Common myeloid progenitor, CD34-positive (primary cell): ENCODE results near the gene LHFPL6.

Experiments used
- CTCF ChIA-PET: fragments of 350-600 bp; sonication (Branson Sonifier 250); formaldehyde crosslinking; loops from one replicate; lab custom pipeline; 2021; ENCODE audit warnings: antibody characterized with exemption; lab: Charles Lee
- POLR2A ChIA-PET: fragments of 350-600 bp; sonication (Branson Sonifier 250); formaldehyde crosslinking; loops from one replicate; lab custom pipeline; 2021; ENCODE audit warnings: antibody characterized with exemption; lab: Charles Lee
- DNase-seq, 3 donors: peaks; one replicate each; pipeline versions ENCODE4 v3.0.0 to v3.0.0-alpha.2; 2013
- H3K27ac ChIP-seq, 2 experiments: 1 replicate in 1 of 2; 2 replicates in 1 of 2; pipeline ENCODE4 v1.7.0; 2013; ENCODE audit warnings: inconsistent platforms in 2 of 2, low read length in 2 of 2, mild to moderate bottlenecking in 2 of 2, low read depth in 1 of 2, moderate library complexity in 1 of 2; ENCODE audit not compliant: severe bottlenecking in 2 of 2, insufficient read depth in 1 of 2, poor library complexity in 1 of 2
- H3K27me3 ChIP-seq, 5 experiments: replicated peaks in 2 of 5; 1 replicate in 3 of 5; 2 replicates in 2 of 5; pipeline versions ENCODE4 v1.6.1 to v1.7.0; 2013; ENCODE audit warnings: low read length in 4 of 5, mild to moderate bottlenecking in 2 of 5, moderate library complexity in 2 of 5, inconsistent platforms in 1 of 5; ENCODE audit not compliant: insufficient read depth in 5 of 5, control insufficient read depth in 4 of 5
- H3K36me3 ChIP-seq, 4 experiments: 1 replicate in 2 of 4; 2 replicates in 2 of 4; pipeline versions ENCODE4 v1.6.1 to v1.7.0; 2013; ENCODE audit warnings: low read length in 3 of 4, control low read depth in 1 of 4, mild to moderate bottlenecking in 1 of 4; ENCODE audit not compliant: control insufficient read depth in 4 of 4, insufficient read depth in 4 of 4
- H3K4me1 ChIP-seq, 4 experiments: 1 replicate in 3 of 4; 2 replicates in 1 of 4; pipeline versions ENCODE4 v1.6.1 to v1.7.1; 2013; ENCODE audit warnings: low read length in 3 of 4, mild to moderate bottlenecking in 3 of 4, control low read depth in 1 of 4, inconsistent platforms in 1 of 4, moderate library complexity in 1 of 4; ENCODE audit not compliant: control insufficient read depth in 4 of 4, insufficient read depth in 4 of 4; ENCODE audit errors: control extremely low read depth in 1 of 4
- H3K4me3 ChIP-seq, 7 experiments: 1 replicate in 4 of 7; 2 replicates in 3 of 7; pipeline versions ENCODE4 v1.5.1 to v1.7.0; 2013; ENCODE audit warnings: mild to moderate bottlenecking in 7 of 7, low read length in 6 of 7, moderate library complexity in 6 of 7, inconsistent platforms in 2 of 7, low read depth in 2 of 7, control low read depth in 1 of 7; ENCODE audit not compliant: insufficient read depth in 4 of 7, control insufficient read depth in 1 of 7; ENCODE audit errors: extremely low read depth in 1 of 7
- H3K9me3 ChIP-seq, 5 experiments: 1 replicate in 4 of 5; 2 replicates in 1 of 5; pipeline versions ENCODE4 v1.6.1 to v1.7.1; 2013; ENCODE audit warnings: low read length in 4 of 5, mild to moderate bottlenecking in 2 of 5, inconsistent platforms in 1 of 5, low read depth in 1 of 5, moderate library complexity in 1 of 5; ENCODE audit not compliant: control insufficient read depth in 4 of 5, insufficient read depth in 2 of 5; ENCODE audit errors: control extremely low read depth in 1 of 5
- WGBS: methylation state at CpG from one replicate; pipeline ENCODE4 v1.1.5; 2013; ENCODE audit not compliant: insufficient coverage; 5-methylcytosine and 5-hydroxymethylcytosine counted together

The LHFPL6 gene

DNA sequence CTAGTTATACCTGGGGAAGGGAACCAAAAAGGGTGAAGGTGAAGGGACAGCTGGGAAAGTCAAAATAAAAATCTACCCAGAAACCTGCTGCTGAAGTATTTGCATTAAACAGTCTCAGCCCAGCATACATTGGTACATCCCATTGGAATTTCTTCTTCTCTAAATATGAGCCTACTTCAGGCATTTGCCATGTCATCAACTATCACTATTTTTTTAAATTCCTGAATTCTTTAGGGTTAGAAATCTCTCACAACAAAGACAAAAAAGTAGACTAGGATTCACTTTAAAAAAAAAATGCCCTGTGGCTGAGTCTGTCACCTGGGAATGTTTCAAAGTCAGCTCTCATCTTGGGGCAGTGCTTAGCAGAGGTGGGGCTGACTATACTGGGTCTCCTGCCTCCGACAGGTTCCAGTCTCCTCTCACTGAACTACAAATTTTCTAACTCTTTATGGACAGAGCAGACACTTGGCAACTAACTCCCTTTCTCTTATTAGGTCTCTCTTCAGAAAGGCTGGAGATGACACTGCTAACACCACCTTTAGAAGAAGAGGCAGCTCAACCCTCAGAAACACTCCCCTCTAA lies 141.2 kb downstream of the LHFPL6 start:
- CTCF ChIA-PET: interaction anchor here (0.6 to 1.8 kb wide), 3 partner anchors 9 to 46 kb away, joined by 3 to 6 read pairs (median 5); no protein-coding TSS in a partner anchor
- WGBS: 100% methylated on average over 1 of the region's 1 CpG
- no peak for DNase-seq

DNA sequence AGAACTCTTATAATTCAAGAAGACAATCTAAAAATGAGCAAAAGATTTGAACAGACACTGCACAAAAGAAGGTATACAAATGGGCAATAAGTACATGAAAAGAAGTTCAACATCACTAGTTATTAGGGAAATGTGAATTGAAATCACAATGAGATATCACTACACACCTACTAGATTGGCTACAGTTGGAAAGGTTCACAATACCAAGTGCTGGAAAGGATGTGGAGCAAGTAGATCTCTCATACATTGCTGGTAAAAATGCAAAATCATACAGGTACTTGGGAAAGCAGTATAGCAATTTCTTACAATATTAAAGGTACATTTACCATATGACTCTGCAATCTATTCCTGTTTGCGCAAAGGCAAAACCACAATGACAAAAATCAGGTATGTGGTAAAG lies 145.7 kb downstream of the LHFPL6 start:
- no CpG with 5 or more reads among the region's 1 CpG for WGBS
- no peak overlapping the region for H3K27ac ChIP-seq
- H3K9me3 ChIP-seq: peaks cover 0 to 4% (median 2%) of the 10 kb centered on the region in 5 experiments
- H3K27me3 ChIP-seq: no peaks in the 10 kb centered on the region
- H3K4me3 ChIP-seq: no peak overlapping the region
- CTCF ChIA-PET: no interaction called here
- DNase-seq: no peak
- POLR2A ChIA-PET: no interaction called here
- H3K4me1 ChIP-seq: peaks cover 8 to 13% (median 11%) of the 10 kb centered on the region in 4 experiments
- H3K36me3 ChIP-seq: no peaks in the 10 kb centered on the region

More for the DNA sequence above, 141.2 kb downstream of the LHFPL6 start:
- Histone ChIP-seq H3K9me3 (peaks cover 0 to 4% (median 2%) of the 10 kb centered on the region in 5 experiments), H3K27me3 (no peaks in the 10 kb centered on the region), H3K4me1 (no peaks in the 10 kb centered on the region), H3K4me3 (no peak overlapping the region), H3K36me3 (no peaks in the 10 kb centered on the region), H3K27ac (no peak overlapping the region)
- POLR2A ChIA-PET: no interaction called here

DNA sequence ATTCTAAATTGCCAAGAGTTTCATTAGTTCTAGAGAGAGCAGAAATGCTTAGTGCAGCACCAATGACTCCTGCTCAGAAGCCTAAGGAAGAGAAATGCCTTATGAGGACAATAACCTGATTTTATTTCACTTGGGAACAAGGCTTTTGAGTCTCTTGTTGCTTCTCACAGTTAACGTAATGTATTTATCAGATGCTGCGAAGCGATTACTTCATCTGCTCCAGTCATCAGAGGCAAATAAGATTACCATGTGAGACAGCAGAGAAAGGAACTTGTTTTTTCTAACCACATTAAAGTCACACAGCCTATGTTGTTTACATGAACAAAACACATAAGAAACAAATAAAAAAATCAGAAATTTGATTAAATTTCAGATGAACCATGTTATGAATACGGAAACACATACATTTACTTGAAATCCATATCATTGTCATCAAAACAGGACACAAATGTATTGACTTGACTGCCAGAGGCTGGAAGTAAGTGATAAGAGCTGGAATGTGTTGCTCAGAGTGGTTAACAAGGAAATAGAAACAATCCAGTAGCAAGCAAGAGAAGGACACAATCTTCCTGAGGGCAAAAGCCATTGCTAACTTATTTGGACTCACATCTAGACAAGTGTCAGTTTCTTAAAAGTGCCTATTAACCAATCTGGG lies 147.3 kb downstream of the LHFPL6 start:
- DNase-seq: no peak
- Histone ChIP-seq H3K36me3 (no peaks in the 10 kb centered on the region), H3K27me3 (no peaks in the 10 kb centered on the region), H3K9me3 (peaks cover 0 to 4% (median 2%) of the 10 kb centered on the region in 5 experiments), H3K4me3 (no peak overlapping the region), H3K27ac (no peak overlapping the region), H3K4me1 (peaks cover 9 to 27% (median 20%) of the 10 kb centered on the region in 4 experiments)
- WGBS: 92% methylated on average over 2 of the region's 4 CpGs
- CTCF ChIA-PET: no interaction called here
- POLR2A ChIA-PET: no interaction called here

DNA sequence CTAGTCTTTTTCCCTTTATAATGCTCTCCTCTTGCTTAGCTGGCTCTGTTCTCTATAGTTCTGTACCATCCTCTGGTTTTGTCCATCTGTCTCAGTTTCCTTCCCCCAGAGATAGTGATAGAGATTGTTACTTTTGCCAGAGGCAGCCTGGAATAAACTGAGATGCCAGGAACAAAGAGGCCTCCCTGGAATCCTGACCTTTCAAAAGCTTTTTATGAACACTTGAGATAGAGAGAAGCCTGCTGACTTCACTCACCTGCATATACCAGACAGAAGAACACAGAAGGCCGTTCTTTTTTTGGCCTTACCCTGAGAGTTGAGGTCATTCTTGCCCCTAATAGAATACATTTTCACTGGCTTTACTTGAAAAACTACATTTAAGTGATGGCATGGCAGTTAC lies 150.2 kb downstream of the LHFPL6 start:
- no peak for DNase-seq
- H3K27me3 ChIP-seq: no peaks in the 10 kb centered on the region
- POLR2A ChIA-PET: no interaction called here
- H3K36me3 ChIP-seq: no peaks in the 10 kb centered on the region
- CTCF ChIA-PET: interaction anchor here (1.0 kb wide), 2 partner anchors 38 to 159 kb away, joined by 3 to 4 read pairs; no protein-coding TSS in a partner anchor
- no peak overlapping the region for H3K4me3 ChIP-seq
- peaks cover 0 to 4% (median 2%) of the 10 kb centered on the region in 5 experiments for H3K9me3 ChIP-seq
- peaks cover 9 to 33% (median 20%) of the 10 kb centered on the region in 4 experiments for H3K4me1 ChIP-seq
- 89% methylated on average over 1 of the region's 1 CpG for WGBS
- H3K27ac ChIP-seq: peak overlapping the region; percentile 10 to 11

DNA sequence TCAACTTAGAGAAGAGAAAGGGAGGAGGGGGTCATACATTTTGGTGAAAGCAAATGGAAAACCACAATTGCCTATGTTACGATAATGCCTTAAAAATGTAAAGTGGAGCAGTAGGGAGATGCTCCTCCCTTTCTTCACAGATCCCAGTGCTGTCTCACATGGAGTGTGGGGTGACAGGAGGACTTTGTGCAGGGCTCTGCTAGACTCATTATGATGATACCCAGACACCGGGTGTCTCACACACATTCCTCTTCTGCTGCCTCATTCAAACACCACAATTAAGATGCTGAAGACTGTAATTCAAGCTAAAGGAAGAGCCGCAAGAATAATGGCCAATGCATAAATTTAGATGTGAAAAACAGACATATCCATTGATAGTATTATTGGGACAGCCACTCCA lies 150.6 kb downstream of the LHFPL6 start:
- POLR2A ChIA-PET: no interaction called here
- Histone ChIP-seq H3K4me3 (peak overlapping the region in 4 of 7 experiments; percentile 9 to 40 (median 22)), H3K4me1 (peaks cover 9 to 33% (median 20%) of the 10 kb centered on the region in 4 experiments), H3K36me3 (no peaks in the 10 kb centered on the region), H3K9me3 (peaks cover 0 to 4% (median 2%) of the 10 kb centered on the region in 5 experiments), H3K27me3 (no peaks in the 10 kb centered on the region), H3K27ac (peak overlapping the region; percentile 10 to 65)
- CTCF ChIA-PET: interaction anchor here (0.6 to 1.6 kb wide), 4 partner anchors 9 to 159 kb away, joined by 3 to 7 read pairs (median 6); no protein-coding TSS in a partner anchor
- 60% methylated on average over 1 of the region's 3 CpGs for WGBS
- DNase-seq: no peak

DNA sequence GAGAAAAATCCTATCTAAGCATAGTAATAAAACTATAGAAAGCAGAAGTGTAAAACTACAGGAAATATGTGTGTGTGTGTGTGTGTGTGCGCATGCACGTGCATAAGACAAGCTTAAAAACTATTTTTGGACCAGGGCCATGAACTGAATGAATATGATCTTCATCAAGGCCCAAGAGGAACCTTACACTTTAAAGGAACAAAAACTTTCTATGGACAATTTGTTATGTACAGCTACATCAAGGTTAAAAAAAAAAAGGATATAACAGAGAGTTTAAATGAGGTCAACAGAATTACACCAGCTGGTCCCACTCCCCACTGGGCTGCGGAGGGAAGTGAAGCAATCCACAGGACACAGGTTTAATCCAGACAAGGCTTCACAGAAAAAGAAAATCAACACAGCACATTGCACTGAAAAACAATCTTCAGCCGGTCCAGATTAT lies 151.1 kb downstream of the LHFPL6 start:
- POLR2A ChIA-PET: no interaction called here
- 0% methylated on average over 1 of the region's 4 CpGs for WGBS
- CTCF ChIA-PET: interaction anchor here (0.6 to 1.6 kb wide), 5 partner anchors 10 to 160 kb away, joined by 3 to 7 read pairs (median 5); no protein-coding TSS in a partner anchor

More for the DNA sequence above, 151.1 kb downstream of the LHFPL6 start:
- Histone ChIP-seq H3K4me3 (peak overlapping the region in 4 of 7 experiments; percentile 9 to 40 (median 22)), H3K27ac (peak overlapping the region in 1 of 2 experiments; percentile 65), H3K27me3 (no peaks in the 10 kb centered on the region), H3K36me3 (no peaks in the 10 kb centered on the region), H3K9me3 (peaks cover 0 to under 1% (median 0%) of the 10 kb centered on the region in 5 experiments), H3K4me1 (peaks cover 9 to 33% (median 20%) of the 10 kb centered on the region in 4 experiments)
- DNase-seq: peak; percentile 98 to 100 (median 99)
